ENCODE data around the gene CNTNAP2.

The CNTNAP2 gene

DNA sequence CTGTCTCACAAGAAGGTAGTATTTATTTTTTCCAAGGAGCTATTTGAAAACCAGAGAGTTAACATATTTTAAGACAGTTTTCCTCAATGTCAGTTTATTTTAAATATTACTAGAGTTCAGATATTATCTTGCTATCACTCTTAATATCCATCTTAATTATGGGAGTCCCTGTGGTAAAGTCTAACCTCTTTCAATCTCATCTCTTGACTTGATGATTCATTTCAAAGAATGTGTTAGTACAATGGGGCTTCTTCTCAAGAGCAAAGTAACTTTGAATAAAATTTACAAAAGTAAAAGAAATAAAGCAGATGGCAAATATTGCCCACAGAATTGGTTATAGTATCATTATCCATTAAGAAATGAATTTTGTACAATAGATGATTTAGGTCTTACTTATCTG, 1742.9 kb downstream of the CNTNAP2 start:
- no peak for DNase-seq (ENCODE audit: low spot score)

DNA sequence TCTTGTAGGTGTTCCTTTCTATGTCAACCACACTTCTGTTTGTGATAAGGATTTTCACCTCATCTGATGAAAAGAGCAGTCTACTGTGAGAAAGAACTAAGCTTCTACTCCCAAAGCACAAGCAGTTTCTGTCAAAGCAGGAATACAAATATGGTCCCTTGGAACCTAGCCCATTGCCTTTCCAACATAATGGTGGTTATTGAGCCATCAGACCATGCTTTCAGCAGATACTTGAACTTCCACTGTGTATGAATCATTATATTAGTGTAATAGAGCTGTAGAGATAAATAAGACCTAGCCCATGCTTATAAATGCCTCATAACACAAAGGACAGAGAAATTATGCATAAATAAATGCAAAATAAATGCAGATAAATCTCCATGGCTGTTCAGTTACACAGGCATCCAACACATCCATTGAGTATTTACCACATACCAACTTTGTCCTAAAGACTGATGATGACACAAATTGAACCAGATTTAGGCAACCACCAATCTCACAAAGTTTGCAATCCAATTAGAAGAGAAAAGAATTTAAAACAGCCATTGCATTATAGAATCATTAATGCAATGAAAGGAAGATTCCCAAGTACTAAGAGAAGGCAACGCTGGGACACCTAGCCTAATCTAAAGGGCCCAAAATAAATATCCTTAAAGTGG, 1744.6 kb downstream of the CNTNAP2 start:
- no peak for DNase-seq (ENCODE audit: low spot score)

DNA sequence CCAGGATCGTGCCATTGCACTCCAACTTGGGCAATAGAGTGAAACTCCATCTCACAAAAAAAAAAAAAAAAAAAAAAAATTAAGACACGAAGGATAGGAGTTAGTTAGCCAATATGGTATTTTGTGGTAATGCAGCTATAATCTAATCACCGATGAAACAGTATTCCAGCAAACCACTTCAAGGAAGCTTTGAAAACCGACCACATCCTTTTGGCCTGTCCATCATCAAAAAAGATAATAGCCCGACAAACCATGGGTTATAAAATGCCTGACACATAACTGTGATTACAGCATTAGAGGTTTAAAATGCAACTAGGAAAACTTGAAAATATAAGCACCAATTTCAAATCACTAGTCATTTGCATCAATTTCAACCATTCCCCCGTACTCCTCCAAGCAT, 1745.3 kb downstream of the CNTNAP2 start:
- no peak for DNase-seq (ENCODE audit: low spot score)

DNA sequence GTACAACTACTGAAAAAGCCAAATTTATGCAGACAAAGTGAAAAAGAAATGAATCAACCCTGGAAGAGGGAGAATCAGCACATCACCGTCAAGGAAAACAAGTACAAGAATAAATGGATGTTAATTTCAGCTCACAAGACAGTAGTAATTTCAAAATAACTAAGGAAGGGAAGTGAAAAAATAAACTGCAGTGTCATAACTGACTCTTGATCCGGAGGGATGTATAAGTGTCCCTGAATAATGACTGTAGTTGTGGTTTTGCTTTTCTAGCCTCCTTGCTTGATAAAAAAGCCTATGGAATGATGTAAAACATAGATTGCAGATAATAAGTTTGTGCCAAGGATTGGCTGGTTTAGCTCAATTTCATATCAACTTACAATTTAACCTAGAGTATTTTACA, 1752.9 kb downstream of the CNTNAP2 start:
- DNase-seq (ENCODE audit: low spot score): no peak

DNA sequence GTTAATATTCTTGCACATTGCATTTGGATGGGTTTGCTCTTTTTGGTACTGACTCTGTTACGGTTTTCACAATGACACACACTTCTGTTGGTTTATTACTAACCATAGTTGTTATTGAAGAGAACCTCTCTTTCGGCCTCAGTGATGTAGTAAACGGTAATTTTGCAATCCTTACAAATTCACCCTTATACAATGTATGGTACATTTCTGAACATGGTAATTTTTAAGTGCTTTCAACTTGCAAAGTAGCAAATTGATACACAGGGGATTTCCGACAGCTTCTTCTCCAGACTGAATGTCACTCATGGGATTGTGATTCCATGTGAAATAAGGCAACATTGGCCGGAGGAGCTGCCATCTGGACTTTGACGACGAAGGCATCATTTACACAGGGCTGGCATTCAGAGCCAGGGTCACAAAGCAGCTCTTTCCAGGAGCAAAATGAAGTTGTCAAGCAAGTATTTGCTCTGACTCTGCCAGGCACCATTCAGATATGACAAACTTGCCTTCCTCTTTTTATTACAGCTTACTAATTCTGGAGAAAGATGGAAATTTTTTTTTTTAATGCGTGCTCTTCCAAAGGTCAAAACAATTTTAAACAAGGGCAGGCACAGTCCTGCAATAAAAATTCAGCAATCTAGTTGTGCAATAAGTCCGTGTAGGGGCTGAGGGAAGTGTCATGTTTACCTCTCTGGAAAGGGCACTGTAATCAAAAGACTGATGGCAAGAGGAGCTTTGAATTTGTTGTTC, 1762.5 kb downstream of the CNTNAP2 start:
- no peak for DNase-seq (ENCODE audit: low spot score)

DNA sequence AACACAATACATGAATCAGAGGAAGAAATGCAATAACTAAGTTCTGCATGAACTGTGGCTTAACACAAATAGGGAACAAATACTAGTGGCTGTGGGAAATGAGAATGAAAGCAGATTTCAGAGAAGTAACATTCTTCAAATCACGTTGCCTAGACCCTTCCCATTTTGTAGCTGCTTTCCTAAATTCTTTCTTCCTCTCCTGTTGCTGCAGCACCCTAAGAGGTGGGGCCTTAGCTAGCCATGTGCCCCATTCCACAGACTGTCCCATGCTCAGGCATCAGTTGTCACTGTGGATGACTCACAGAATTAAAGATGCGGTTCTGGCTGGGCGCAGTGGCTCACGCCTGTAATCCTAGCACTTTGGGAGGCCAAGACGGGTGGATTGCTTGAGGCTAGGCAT, 1769.3 kb downstream of the CNTNAP2 start:
- no peak for DNase-seq (ENCODE audit: low spot score)

DNA sequence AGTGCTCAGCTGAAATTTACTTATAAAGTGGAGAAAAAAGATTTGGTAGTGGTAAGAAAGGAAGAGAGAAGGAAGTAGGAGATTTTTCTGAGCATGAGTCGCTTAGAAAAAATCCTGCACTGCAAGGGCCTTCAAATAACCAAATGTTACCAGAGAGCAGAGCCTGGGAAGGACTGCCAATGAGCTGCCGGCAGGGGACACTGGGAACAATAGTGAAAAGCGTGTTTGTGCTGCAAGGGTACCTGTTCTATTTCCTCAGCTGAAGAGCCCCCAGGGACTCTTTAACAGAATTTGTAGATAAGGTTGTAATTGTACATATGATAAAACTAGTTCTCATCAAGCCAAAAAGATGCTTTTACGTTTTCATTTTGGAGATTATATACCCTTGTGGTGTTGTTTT, 1777.7 kb downstream of the CNTNAP2 start:
- DNase-seq (ENCODE audit: low spot score): no peak

DNA sequence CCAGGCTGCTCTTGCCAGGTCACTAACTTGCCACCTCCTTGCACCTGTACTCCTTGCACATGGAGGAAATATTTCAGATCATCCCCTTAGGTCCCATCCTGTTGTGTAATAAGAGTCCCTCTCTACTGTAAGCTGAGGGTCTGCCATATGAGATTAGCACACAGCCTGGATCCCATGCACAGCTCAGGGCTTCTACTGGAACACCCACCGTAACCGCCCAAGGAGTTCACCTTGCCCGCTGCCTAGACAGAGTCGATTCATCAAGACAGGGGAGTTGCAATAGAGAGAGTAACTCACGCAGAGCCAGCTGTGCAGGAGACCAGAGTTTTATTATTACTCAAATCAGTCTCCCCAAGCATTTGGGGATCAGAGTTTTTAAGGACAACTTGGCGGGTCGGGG, 1779.5 kb downstream of the CNTNAP2 start:
- no peak for DNase-seq (ENCODE audit: low spot score)

DNA sequence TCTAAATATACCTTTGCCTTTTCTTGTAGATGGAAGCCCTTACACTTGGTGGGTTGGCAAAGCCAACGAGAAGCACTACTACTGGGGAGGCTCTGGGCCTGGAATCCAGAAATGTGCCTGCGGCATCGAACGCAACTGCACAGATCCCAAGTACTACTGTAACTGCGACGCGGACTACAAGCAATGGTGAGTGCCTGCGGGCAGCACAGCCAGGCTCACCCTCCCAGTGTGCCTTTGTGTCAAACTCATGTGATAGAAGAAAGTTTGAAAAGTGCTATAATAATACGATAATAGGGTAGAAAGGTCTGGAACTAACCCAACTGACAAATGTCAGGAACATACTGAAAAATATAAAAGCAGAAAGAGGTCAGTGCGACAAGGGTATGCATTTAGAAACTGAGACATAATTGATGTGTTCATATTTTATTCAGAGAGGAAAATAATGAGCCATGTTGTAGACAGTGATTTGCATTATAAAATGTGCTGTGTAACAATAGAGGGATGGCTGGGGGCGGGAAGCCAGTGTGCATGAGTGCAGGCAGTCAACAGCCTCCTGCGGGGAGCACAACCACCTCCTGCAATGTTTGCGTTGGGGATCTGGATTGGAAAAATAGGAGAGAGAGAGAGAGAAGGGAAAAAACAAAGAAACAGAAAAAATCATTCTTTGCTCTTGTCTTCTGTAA, 1787.1 kb downstream of the CNTNAP2 start:
- DNase-seq (ENCODE audit: low spot score): no peak

DNA sequence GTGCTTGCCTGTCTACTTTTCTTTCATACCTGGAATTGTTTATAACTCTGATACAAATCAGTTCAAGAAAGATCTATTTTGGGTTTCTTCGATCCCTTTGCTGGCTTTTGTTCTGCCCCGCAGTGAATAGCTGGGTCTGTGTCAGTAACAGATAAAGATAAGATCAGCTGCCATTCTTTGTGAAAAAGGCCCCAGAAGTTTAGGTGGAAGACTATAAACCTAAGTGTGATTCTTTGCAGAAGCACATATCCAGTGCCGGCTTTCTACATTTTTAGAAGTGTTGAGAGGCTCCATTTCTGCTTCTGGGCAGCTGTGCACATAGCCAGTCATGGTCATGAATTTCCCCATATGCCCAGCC, 1787.6 kb downstream of the CNTNAP2 start:
- no peak for DNase-seq (ENCODE audit: low spot score)

DNA sequence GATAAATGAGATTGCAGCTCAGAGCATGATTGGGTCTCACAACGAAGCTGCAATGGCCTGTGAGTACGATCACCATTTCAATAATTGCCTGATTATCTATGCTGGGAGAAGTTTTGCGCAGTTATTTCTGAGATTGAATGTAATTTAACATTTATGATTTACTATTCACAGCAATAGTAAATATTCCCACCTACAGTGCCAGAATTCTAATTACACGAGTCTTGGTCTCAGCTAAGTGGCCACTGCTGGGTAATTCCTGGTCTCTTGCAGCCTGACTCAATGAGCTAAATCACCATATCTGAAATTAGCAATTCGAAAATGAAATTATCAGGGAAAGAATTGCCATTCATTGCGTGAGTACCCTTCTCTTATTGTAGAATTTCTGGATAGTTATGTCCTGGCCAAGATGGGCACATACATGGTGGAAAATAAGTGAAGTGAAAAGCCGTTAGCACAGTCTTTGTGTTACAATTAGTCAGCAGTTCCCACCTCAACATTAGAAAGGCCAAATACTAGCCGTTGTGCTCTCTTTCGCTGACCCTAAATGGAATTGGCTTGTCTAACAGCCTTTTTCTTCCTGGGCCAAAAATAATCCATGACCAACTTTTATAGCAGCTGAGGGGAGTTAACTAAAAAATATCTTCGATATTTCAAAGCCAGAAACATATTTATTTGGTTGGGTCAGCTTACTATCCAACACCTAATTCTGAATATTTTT, 1793.0 kb downstream of the CNTNAP2 start:
- no peak for DNase-seq (ENCODE audit: low spot score)

DNA sequence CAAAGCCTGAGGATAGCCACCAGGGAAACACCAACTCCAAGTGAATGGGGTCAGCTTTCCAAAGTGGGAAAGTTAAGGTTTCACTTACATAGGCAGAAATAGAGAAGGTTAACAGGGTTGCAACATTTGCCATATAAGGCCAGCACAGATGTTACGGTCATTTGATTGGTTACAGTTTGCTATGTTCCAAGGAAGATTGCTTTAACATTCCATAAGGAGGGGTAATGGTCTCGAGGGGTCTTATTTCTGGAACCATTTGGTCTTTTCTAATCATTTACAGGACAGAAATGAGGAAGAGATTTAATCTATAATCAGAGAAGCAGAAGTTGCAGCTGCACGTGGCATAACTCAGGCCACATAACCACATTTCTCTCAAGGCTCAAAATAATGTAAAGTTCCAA, 1794.6 kb downstream of the CNTNAP2 start:
- no peak for DNase-seq (ENCODE audit: low spot score)

DNA sequence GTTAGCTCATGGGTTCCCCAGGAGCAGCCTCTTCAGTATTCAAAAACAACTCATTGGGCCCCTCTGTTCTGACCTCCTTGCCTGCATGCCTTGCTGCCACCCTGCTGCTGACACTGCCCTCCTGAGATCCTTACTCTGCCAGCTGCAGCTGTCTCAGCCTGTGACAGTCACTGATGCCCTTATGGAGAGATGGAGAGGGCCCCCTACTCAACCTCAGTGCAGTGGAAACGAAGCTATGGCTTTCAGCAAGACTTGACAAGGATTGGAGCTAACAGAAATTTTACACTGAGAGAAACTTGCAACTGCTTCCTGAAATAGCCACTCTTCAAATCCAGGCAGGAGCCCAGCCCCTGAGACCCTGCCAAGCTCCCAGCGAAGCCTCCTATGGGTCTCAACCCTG, 1795.7 kb downstream of the CNTNAP2 start:
- DNase-seq (ENCODE audit: low spot score): no peak

DNA sequence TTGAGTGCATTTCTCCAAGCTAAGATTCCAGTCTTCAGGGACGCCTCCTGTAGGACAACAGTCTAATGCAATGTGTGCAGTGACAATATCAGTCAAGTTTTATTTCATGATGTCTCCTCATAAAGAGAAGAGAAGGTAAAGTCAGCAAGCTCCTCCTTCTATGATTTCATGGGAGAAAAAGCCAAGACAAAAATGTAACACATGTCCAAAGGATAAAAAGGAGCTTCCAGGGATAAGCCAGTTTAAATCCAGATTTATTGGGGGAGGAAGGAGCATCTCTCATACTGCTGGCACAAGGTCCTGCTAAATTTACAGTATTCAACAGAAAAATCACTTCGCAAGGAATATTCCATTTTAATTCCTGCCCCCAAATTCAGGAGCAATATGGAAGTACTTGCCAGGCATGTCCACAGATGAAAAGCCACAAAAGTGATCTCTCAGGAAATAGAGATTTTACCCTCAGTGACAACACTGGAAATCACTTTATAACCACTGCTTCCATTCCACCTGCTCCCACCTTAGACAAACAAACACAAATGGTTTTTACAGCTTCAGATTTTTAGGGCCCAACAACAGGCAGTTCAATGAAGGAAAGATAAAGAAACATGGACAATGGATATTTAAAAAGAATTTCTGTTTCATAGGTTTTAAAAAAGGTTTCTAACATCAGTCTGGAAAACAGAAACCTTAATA, 1796.5 kb downstream of the CNTNAP2 start:
- DNase-seq (ENCODE audit: low spot score): no peak

DNA sequence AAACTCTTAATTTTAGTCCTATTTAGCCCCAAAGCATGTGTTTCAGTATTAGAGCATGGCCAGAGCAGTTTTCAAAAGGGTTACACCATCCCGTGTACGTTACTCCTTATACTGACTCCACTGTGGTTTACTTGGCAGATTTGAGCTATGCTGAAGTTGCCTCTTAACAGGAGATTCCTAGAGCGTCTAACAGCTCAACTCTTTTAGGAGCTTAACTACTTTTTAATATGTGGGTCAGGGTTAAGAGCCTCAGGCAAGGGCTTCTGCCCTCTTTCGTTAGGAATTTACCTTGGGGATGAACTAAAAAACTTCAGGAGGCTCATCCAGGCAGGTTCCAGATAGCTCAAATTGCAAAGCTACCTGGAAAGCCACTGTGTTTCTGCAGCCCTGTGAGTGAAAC, 1799.2 kb downstream of the CNTNAP2 start:
- DNase-seq (ENCODE audit: low spot score): no peak

DNA sequence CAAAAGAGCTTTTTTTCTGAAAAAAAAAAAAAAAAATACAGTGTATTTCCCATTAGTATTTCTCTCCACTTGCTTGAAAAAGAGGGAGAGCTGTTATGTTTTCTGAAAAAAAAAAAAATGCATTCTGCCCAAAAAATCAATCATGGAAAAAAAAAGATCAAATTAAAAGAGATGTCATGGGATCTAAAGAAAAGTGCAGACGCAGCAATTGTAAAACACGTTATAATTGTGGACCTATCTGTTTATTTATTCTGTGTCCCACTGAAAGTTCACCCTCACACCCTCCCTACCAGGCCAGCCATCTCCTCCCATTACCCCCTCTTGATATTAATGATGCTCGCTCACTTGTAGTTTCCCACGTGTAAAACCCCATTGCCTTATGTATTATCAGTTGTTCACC, 1800.0 kb downstream of the CNTNAP2 start:
- DNase-seq (ENCODE audit: low spot score): no peak

DNA sequence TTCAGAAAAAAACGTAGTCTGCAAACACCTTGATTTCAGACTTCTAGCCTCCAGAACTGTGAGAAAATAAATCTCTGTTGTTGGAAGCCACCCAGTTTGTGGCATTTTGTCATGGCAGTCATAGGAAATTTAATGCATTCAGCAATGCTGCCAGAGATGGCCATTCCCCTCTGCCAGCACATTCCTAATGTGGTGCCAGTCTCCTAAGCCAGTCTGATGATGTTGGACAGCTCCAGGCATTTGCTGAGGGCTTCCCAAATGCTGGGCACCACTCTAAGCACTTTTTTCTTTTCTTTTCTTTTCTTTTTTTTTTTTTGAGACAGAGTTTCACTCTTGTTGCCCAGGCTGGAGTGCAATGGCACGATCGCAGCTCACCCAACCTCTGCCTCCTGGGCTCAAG, 1807.2 kb downstream of the CNTNAP2 start:
- no peak for DNase-seq (ENCODE audit: low spot score)

DNA sequence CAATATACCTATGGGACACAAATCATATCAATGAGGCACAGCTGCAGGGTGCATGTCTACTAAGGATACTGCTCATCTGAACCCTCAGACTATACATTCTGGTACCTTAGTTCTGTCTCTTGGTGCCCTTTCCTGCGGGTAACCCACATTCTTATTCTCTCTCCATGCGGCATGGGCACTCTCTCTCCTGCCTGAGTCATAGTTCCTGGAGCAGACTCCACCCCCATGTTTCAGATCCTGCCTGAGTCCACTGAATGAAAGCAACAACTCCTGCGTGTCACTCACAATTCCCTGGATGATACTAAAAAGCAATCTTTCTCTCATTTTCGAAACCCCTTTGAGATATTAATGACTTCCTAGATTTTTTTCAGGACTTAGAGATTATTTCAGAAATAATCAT, 1820.8 kb downstream of the CNTNAP2 start:
- DNase-seq (ENCODE audit: low spot score): no peak

DNA sequence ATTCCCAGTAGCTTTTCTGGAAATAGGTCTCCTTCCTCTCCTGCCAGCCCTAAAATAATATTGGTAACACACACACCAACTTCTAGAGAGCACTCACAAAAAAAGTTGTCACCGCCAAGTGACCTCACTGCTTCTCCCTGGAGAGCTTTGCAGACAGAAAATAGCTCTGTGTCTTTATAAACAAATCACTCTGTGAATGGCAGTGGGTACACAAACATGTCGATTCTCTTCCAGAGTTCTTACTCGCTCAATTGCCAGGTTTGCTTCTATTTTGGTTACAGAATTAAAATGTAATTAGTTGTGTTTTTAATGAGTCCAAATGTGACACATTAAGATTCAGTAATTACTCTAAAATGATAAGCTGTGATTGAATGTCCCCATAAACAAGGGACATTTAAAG, 1824.8 kb downstream of the CNTNAP2 start:
- DNase-seq (ENCODE audit: low spot score): no peak

DNA sequence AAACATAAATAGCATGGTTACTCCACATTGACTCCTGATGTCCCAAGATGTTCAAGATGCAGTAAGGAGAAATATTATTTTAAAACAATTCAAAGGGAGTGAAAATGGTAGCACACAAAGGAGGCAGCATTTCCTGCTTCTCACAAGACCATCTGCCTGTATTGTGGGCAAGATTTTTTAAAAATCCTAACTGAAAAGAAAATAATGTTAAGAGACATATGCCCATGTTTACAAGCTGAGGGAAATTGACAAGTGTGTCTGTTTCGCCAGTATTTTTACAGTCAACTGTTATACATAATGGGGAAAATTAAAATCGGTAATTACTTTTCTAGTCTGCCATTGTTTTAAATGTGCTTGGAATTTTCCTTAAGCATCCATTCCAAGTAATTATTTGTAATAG, 1827.7 kb downstream of the CNTNAP2 start:
- DNase-seq (ENCODE audit: low spot score): no peak

DNA sequence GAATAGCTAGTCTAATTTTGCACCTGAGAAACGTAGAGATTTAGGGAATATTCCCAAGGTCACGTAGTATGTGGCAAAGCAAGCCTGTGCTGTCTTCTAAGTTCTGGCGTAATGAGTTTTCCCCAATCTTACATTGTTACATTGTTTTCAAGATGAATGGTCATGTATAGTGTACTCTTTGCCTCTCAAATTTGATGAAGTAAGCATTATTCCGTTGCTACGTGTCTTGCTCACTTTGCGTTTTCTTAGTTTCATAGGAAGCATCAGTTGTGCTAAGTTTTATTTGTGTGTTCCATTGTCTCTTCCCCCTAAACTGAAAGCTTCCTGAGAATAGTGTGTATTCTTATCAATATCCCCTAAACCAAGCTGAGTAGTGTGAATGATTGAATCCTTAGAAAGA, 1836.3 kb downstream of the CNTNAP2 start:
- no peak for DNase-seq (ENCODE audit: low spot score)

DNA sequence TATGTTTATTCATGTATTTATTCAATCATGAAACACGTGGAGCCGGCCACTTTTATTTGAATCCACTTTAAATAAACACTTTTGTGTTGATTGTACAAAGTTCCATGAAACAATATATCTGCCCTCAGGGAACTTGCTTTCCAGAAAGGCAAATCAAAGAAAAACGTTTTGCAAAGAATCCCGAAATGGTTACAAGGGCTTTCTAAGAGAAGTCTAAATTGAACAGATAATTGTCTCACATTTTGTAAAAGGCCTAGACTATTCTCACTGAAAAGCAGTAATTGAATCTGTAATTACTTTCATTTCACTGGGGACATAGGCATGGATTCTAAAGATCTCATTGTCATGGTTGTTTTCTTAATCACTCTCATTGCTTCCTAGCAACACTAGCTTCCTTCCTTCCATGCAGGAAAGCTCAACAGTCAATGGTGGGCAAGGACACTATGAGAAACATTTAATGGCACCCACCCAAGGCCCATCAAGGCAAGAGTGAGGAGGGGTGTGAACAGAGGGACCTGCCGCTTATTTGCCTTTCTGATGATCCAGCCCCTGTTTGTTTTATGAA, 1851.5 kb downstream of the CNTNAP2 start:
- no peak for DNase-seq (ENCODE audit: low spot score)

All from hepatic stellate cell (primary cell).